HEK293 (cell line): Measurements from ENCODE around the gene SLC35G6.

Source experiments
- ATF2 ChIP-seq: fragments of 450-650 bp; formaldehyde crosslinking; IDR thresholded peaks from 2 replicates; pipeline ENCODE4 v1.5.1; 2016; ENCODE audit warnings: missing biosample characterization, missing genetic modification characterization, low read depth
- CTCF ChIP-seq: fragments of 450-650 bp; formaldehyde crosslinking; IDR thresholded peaks from 2 replicates; pipeline ENCODE4 v1.5.1; 2016; ENCODE audit warnings: missing biosample characterization, missing genetic modification characterization
- OSR2 ChIP-seq: fragments of 450-650 bp; formaldehyde crosslinking; IDR thresholded peaks from 2 replicates; pipeline ENCODE4 v1.5.1; 2016; ENCODE audit warnings: missing biosample characterization, missing genetic modification characterization
- ZBTB49 ChIP-seq: fragments of 450-650 bp; formaldehyde crosslinking; IDR thresholded peaks from 2 replicates; pipeline ENCODE4 v1.5.1; 2016; ENCODE audit warnings: missing biosample characterization, missing genetic modification characterization, low read depth
- ZNF10 ChIP-seq: fragments of 450-650 bp; formaldehyde crosslinking; IDR thresholded peaks from 2 replicates; pipeline ENCODE4 v1.5.1; 2017; ENCODE audit warnings: missing biosample characterization, missing genetic modification characterization
- ZNF155 ChIP-seq: fragments of 450-650 bp; formaldehyde crosslinking; IDR thresholded peaks from 2 replicates; pipeline ENCODE4 v1.5.1; 2016; ENCODE audit warnings: missing biosample characterization, missing genetic modification characterization
- ZNF362 ChIP-seq: fragments of 450-650 bp; formaldehyde crosslinking; IDR thresholded peaks from 2 replicates; pipeline ENCODE4 v1.5.1; 2016; ENCODE audit warnings: missing biosample characterization, missing genetic modification characterization
- ZNF621 ChIP-seq: fragments of 450-650 bp; formaldehyde crosslinking; IDR thresholded peaks from 2 replicates; pipeline ENCODE4 v1.5.1; 2017; ENCODE audit warnings: missing biosample characterization, missing genetic modification characterization
- ZNF624 ChIP-seq: fragments of 450-650 bp; formaldehyde crosslinking; IDR thresholded peaks from 2 replicates; pipeline ENCODE4 v1.5.1; 2017; ENCODE audit warnings: missing biosample characterization, missing genetic modification characterization
- ZNF639 ChIP-seq: fragments of 450-650 bp; formaldehyde crosslinking; IDR thresholded peaks from 2 replicates; pipeline ENCODE4 v1.5.1; 2016; ENCODE audit warnings: missing biosample characterization, missing genetic modification characterization

- no peak for TF ChIP-seq CTCF (tag by site-specific recombination)
- no peak for TF ChIP-seq ZNF155 (tag by site-specific recombination)
- TF ChIP-seq ZNF362 (tag by site-specific recombination), result no peak
- TF ChIP-seq ZNF10 (tag by site-specific recombination), result no peak
- no peak for TF ChIP-seq ZNF624
- TF ChIP-seq ZBTB49, result no peak
- no peak for TF ChIP-seq ZNF639 (tag by site-specific recombination)
- TF ChIP-seq ATF2 (tag by site-specific recombination), result no peak
- TF ChIP-seq OSR2, result no peak
- no peak for TF ChIP-seq ZNF621 (tag by site-specific recombination)
Measured at GRCh38 chr17:7467498-7467897, 13.7 kb upstream of the SLC35G6 start.
